Vagina (tissue), 2 donors: ENCODE data around the gene B3GLCT. TPM values are rescaled to one million over a fixed set of nuclear protein-coding genes. Genes with fewer than 3 reads are reported as not detected.

Experiments used
- DNase-seq, 2 donors: peaks; one replicate each; pipeline ENCODE4 v3.0.0-alpha.2; 2017; ENCODE audit errors: extremely low spot score in 2 of 2
- H3K27ac ChIP-seq: fragments of 200-600 bp; sonication (generic); one replicate; pipeline ENCODE4 v1.5.1; 2019
- H3K27me3 ChIP-seq: fragments of 200-600 bp; sonication (generic); one replicate; pipeline ENCODE4 v1.5.1; 2019
- H3K36me3 ChIP-seq, 2 donors: fragments of 200-600 bp; sonication (generic); one replicate each; pipeline ENCODE4 v1.5.1; 2017 to 2019
- H3K4me1 ChIP-seq: fragments of 200-600 bp; sonication (generic); one replicate; pipeline ENCODE4 v1.5.1; 2019
- H3K4me3 ChIP-seq, 2 donors: fragments of 200-600 bp; sonication (generic); 1 replicate in 1 of 2; 2 replicates in 1 of 2; pipeline ENCODE4 v1.5.1; 2016 to 2019
- H3K9me3 ChIP-seq: fragments of 200-600 bp; sonication (generic); one replicate; pipeline ENCODE4 v1.5.1; 2019
- CTCF ChIP-seq, 3 experiments: fragments of 450-650 bp in 2 of 3; fragments of 200-600 bp in 1 of 3; sonication (generic) in 1 of 3; IDR thresholded peaks; one replicate each; pipeline ENCODE4 v1.5.1; 2017 to 2019; ENCODE audit warnings: antibody characterized with exemption in 3 of 3, mild to moderate bottlenecking in 2 of 3, moderate library complexity in 2 of 3
- POLR2A ChIP-seq, 2 donors: fragments of 450-650 bp; IDR thresholded peaks; one replicate each; pipeline ENCODE4 v1.6.1; 2017; ENCODE audit warnings: antibody characterized with exemption in 2 of 2, mild to moderate bottlenecking in 2 of 2, moderate library complexity in 2 of 2
- POLR2AphosphoS5 ChIP-seq, 2 donors: sonication (generic); formaldehyde crosslinking; IDR thresholded peaks; one replicate each; pipeline ENCODE4 v1.9.0; 2017; ENCODE audit warnings: antibody characterized with exemption in 2 of 2, mild to moderate bottlenecking in 2 of 2, low read depth in 1 of 2; ENCODE audit not compliant: insufficient read depth in 1 of 2
- intact Hi-C: fragments of 100-400 bp; cut with DNase I; formaldehyde crosslinking; loops from one replicate; pipeline ENCODE4 v1.15.1; 2023
- total RNA-seq: library from RNA; depleted of rRNA; stranded (reverse); fragments of >200 nt; gene quantifications from one replicate; pipeline ENCODE4 v1.2.3, GENCODE V29; 2016

The B3GLCT gene
- total RNA-seq, 1 donor from 2014 or later, result 8.1 TPM

- DNase-seq, result no peak
- H3K9me3 ChIP-seq, result no peaks in the 10 kb centered on the region
- no peaks in the 10 kb centered on the region for H3K36me3 ChIP-seq
- no peaks in the 10 kb centered on the region for H3K27me3 ChIP-seq
- TF ChIP-seq POLR2AphosphoS5 (IDR thresholded peaks at IDR 0.05; ENCODE audit: insufficient read depth in 1 of 2, low read depth in 1 of 2), result no peak
- TF ChIP-seq POLR2A (IDR thresholded peaks at IDR 0.05), result no peak
- TF ChIP-seq CTCF (IDR thresholded peaks at IDR 0.05), result no peak
- peaks cover 12% of the 10 kb centered on the region for H3K4me1 ChIP-seq
- intact Hi-C loops, result no loop called here
- H3K4me3 ChIP-seq, result no peak overlapping the region
- no peak overlapping the region for H3K27ac ChIP-seq
Measured at GRCh38 chr13:31240921-31241320, 41.1 kb downstream of the B3GLCT start.

GRCh38 chr13:31242367-31242766 lies 42.6 kb downstream of the B3GLCT start:
- intact Hi-C loops, result no loop called here
- Histone ChIP-seq H3K36me3 (no peaks in the 10 kb centered on the region), H3K9me3 (no peaks in the 10 kb centered on the region), H3K4me3 (no peak overlapping the region), H3K27ac (no peak overlapping the region), H3K4me1 (peaks cover 12% of the 10 kb centered on the region), H3K27me3 (no peaks in the 10 kb centered on the region)
- DNase-seq, result no peak
- TF ChIP-seq POLR2A (IDR thresholded peaks at IDR 0.05), result no peak
- no peak for TF ChIP-seq POLR2AphosphoS5 (IDR thresholded peaks at IDR 0.05; ENCODE audit: insufficient read depth in 1 of 2, low read depth in 1 of 2)
- TF ChIP-seq CTCF (IDR thresholded peaks at IDR 0.05), result no peak

- TF ChIP-seq POLR2AphosphoS5 (IDR thresholded peaks at IDR 0.05; ENCODE audit: insufficient read depth in 1 of 2, low read depth in 1 of 2), result no peak
- TF ChIP-seq CTCF (IDR thresholded peaks at IDR 0.05), result no peak
- no peak for TF ChIP-seq POLR2A (IDR thresholded peaks at IDR 0.05)
- H3K27me3 ChIP-seq, result no peaks in the 10 kb centered on the region
- no peaks in the 10 kb centered on the region for H3K36me3 ChIP-seq
- no peak overlapping the region for H3K4me3 ChIP-seq
- no peaks in the 10 kb centered on the region for H3K9me3 ChIP-seq
- peaks cover 12% of the 10 kb centered on the region for H3K4me1 ChIP-seq
- no peak overlapping the region for H3K27ac ChIP-seq
- intact Hi-C loops, result no loop called here
- DNase-seq, result no peak
Measured at GRCh38 chr13:31242916-31243315, 43.1 kb downstream of the B3GLCT start.

GRCh38 chr13:31245598-31246373 lies 46.0 kb downstream of the B3GLCT start:
- TF ChIP-seq CTCF (IDR thresholded peaks at IDR 0.05) (no peak), POLR2A (IDR thresholded peaks at IDR 0.05) (no peak), POLR2AphosphoS5 (IDR thresholded peaks at IDR 0.05; ENCODE audit: insufficient read depth in 1 of 2, low read depth in 1 of 2) (no peak)
- intact Hi-C loops, result no loop called here
- no peaks in the 10 kb centered on the region for H3K9me3 ChIP-seq
- H3K27me3 ChIP-seq, result no peaks in the 10 kb centered on the region
- H3K4me1 ChIP-seq, result peaks cover 12% of the 10 kb centered on the region
- H3K36me3 ChIP-seq, result no peaks in the 10 kb centered on the region
- DNase-seq, result no peak
- H3K27ac ChIP-seq, result no peak overlapping the region
- no peak overlapping the region for H3K4me3 ChIP-seq

GRCh38 chr13:31246918-31247317 lies 47.1 kb downstream of the B3GLCT start:
- Histone ChIP-seq H3K9me3 (no peaks in the 10 kb centered on the region), H3K27me3 (no peaks in the 10 kb centered on the region), H3K36me3 (no peaks in the 10 kb centered on the region), H3K4me3 (no peak overlapping the region), H3K27ac (no peak overlapping the region), H3K4me1 (peaks cover 12% of the 10 kb centered on the region)
- no peak for DNase-seq
- intact Hi-C loops, result no loop called here
- TF ChIP-seq POLR2A (IDR thresholded peaks at IDR 0.05), result no peak
- TF ChIP-seq POLR2AphosphoS5 (IDR thresholded peaks at IDR 0.05; ENCODE audit: insufficient read depth in 1 of 2, low read depth in 1 of 2), result no peak
- TF ChIP-seq CTCF (IDR thresholded peaks at IDR 0.05), result no peak
